Measurements from ENCODE around the gene CYP2S1.

DNA sequence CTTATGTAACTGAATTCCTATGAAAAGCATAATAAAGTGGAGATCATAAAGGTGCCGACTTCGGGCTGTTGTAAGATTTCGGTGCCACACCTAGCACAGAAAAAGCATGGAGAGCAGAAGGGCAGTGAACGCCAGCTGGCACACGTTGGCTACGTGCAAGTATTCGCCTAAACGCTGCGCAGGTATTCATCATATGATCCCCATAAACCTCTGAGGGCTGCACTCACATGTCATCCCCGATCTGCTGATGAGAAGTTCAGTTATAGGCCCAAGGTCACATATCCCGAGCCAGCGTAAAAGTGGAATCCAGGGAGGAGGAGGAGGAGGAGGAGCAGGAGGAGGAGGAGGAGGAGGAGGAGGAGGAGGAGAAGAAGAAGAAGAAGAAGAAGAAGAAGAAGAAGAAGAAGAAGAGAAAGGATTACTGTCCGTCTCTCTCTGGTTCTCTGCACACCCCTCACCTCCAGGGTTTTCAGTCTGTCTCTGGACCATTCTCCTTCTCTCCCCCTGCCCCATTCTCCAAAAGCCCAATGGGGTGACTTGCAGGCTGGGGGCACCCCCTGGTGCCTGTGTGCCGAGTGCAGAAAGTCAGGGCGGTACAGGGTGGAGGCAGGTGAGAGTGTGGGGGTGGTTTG lies 18.6 kb upstream of the CYP2S1 start:
- TF ChIP-seq, protein P1, sequence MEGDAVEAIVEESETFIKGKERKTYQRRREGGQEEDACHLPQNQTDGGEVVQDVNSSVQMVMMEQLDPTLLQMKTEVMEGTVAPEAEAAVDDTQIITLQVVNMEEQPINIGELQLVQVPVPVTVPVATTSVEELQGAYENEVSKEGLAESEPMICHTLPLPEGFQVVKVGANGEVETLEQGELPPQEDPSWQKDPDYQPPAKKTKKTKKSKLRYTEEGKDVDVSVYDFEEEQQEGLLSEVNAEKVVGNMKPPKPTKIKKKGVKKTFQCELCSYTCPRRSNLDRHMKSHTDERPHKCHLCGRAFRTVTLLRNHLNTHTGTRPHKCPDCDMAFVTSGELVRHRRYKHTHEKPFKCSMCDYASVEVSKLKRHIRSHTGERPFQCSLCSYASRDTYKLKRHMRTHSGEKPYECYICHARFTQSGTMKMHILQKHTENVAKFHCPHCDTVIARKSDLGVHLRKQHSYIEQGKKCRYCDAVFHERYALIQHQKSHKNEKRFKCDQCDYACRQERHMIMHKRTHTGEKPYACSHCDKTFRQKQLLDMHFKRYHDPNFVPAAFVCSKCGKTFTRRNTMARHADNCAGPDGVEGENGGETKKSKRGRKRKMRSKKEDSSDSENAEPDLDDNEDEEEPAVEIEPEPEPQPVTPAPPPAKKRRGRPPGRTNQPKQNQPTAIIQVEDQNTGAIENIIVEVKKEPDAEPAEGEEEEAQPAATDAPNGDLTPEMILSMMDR (IDR thresholded peaks at IDR 0.05; ENCODE audit: poor library complexity, severe bottlenecking): no peak
- TF ChIP-seq RAD21 (conservative IDR thresholded peaks at IDR 0.05) (no peak), EZH2 (IDR thresholded peaks at IDR 0.05; ENCODE audit: borderline replicate concordance, insufficient read depth, low read length, poor library complexity, severe bottlenecking) (no peak), POLR2AphosphoS5 (IDR thresholded peaks at IDR 0.05) (no peak), TAF1 (IDR thresholded peaks at IDR 0.05; ENCODE audit: low read depth) (no peak), MXI1 (conservative IDR thresholded peaks at IDR 0.05; ENCODE audit: poor library complexity, severe bottlenecking) (no peak)
- TF ChIP-seq, protein P2, sequence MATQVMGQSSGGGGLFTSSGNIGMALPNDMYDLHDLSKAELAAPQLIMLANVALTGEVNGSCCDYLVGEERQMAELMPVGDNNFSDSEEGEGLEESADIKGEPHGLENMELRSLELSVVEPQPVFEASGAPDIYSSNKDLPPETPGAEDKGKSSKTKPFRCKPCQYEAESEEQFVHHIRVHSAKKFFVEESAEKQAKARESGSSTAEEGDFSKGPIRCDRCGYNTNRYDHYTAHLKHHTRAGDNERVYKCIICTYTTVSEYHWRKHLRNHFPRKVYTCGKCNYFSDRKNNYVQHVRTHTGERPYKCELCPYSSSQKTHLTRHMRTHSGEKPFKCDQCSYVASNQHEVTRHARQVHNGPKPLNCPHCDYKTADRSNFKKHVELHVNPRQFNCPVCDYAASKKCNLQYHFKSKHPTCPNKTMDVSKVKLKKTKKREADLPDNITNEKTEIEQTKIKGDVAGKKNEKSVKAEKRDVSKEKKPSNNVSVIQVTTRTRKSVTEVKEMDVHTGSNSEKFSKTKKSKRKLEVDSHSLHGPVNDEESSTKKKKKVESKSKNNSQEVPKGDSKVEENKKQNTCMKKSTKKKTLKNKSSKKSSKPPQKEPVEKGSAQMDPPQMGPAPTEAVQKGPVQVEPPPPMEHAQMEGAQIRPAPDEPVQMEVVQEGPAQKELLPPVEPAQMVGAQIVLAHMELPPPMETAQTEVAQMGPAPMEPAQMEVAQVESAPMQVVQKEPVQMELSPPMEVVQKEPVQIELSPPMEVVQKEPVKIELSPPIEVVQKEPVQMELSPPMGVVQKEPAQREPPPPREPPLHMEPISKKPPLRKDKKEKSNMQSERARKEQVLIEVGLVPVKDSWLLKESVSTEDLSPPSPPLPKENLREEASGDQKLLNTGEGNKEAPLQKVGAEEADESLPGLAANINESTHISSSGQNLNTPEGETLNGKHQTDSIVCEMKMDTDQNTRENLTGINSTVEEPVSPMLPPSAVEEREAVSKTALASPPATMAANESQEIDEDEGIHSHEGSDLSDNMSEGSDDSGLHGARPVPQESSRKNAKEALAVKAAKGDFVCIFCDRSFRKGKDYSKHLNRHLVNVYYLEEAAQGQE (IDR thresholded peaks at IDR 0.05; ENCODE audit: borderline replicate concordance): no peak

All from neural cell (in vitro differentiated cells).